Heart left ventricle (tissue), 13 donors: ENCODE data around the gene RPGRIP1.

Experiments used
- CTCF ChIP-seq, 12 donors: fragments of 200-600 bp; sonication (generic) in 4 of 12; IDR thresholded peaks; one replicate each; pipeline versions ENCODE4 v1.5.0 to v1.8.0; 2018 to 2022; ENCODE audit warnings: antibody characterized with exemption in 12 of 12, mild to moderate bottlenecking in 5 of 12
- POLR2A ChIP-seq, 2 donors: fragments of 450-650 bp; IDR thresholded peaks; one replicate each; pipeline ENCODE4 v1.6.1; 2017; ENCODE audit warnings: antibody characterized with exemption in 2 of 2, mild to moderate bottlenecking in 2 of 2, moderate library complexity in 2 of 2
- donor health status: ischemic (EF 13 %, LVEDD 7.1; RV severe dilation, severe dysfunction).
- donor health status: DM: no; HTN: yes; CAD: no.
- donor health status: DM: no; HTN: no; CAD: no.
- donor health status: ischemic (EF 25% LVEDD 6.9; RV normal size, moderate dysfunction).
- donor health status: ischemic (EF 25% LVEDD 5.7; RV mildly dilated, moderate dysfunction).
- donor health status: ischemic (EF 35%, LVEDD 5.7; RV mildly dilated, moderate dysfunction).
- donor health status: nonischemic (EF 11% LVEDD 7.7; RV severe dilation, severe dysfunction).
- donor health status: DM: yes; HTN: yes; CAD: no.
- donor health status: PGD.
- donor health status: ischemic (EF 29% LVEDD 5.4; RV normal size, mild dysfunction).
- donor health status: nonischemic (EF 23%, LVEDD 6.1; RV moderate dilation, normal function).

GRCh38 chr14:21313512-21313911 is 33.6 kb downstream of the RPGRIP1 start:
- no peak for TF ChIP-seq CTCF (IDR thresholded peaks at IDR 0.05)
- TF ChIP-seq POLR2A (IDR thresholded peaks at IDR 0.05), result no peak
